GM18526 (cell line): Measurements from ENCODE around the gene TMEM178B.

ENCODE experiments used
- POLR2A ChIP-seq: IDR thresholded peaks from 3 replicates; pipeline ENCODE4 v1.6.1; 2011; ENCODE audit not compliant: insufficient read length; ENCODE audit errors: extremely low read depth

TMEM178B gene

DNA sequence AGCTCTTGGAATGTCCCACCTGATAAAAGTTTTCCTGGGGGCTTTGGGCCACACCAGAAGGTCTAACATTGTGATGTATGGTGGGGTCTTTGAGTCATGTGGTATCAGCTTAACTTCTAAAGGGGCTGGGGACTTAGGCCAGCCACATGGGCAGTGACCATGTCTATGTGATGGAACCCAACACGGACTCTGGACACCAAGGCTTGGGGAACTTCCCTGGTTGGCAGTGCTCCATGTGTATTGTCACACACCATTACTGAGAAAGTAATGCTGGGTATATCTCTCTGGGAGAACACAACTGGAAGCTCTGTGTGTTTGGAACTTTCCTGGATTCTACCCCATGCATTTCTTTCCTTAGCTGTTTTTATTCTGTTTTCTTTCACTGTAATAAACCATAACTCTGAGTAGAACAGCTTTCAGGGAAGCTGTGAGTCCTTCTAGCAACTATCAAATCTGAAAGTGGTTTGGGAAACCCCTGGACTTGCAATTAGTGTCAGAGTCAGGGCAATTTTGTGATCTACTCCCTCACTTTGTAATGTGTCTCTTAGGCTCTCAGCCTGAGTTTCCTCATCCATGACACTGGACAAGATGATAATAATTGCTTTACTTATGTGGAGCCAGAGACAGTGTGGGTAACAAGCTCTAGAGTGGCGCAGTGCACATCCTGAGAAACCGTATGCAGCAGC lies 448.9 kb downstream of the TMEM178B start:
- TF ChIP-seq POLR2A, result no peak

DNA sequence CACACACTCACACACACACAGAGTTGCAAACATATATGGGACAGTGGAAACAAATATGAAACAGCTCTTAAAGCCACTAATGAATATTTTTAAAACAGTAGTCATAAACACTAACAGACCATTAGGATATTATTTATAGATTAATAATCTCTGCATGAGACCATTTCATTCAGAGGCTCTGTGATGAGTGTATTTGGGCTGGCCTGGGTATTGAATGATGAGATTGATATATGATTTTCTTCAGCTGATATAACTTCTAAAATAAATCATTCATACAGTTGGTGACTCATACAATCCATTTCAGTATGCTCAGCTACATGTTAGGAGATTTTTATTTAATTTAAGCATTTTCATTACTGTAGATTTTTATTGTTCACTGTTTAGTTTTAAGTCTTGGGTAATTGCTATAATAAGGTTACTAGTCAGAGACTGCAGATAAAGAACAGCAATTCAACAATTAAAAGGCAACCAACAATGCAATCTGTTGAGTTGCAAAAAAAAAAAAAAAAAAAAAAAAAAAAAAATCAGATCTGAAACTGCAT lies 452.2 kb downstream of the TMEM178B start:
- no peak for TF ChIP-seq POLR2A

DNA sequence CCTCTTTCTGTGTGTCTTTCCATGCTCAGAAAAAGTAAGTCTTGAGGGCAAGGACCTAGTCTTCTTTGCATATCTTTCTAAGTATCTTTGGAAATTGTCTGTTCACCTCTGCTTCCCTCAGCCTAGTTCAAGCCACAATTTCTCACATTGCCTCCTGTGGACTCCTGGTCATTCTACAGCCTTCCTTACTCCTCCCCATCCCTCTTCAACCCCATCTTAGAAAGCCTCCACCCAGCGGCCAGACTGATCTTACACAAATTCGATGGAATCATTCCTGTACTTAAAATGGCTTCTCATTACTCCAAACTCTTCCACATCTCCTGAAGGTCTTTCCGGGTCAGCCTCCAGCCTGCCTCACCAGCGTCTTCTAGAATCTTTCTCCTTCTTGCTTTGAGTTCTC lies 453.2 kb downstream of the TMEM178B start:
- no peak for TF ChIP-seq POLR2A

DNA sequence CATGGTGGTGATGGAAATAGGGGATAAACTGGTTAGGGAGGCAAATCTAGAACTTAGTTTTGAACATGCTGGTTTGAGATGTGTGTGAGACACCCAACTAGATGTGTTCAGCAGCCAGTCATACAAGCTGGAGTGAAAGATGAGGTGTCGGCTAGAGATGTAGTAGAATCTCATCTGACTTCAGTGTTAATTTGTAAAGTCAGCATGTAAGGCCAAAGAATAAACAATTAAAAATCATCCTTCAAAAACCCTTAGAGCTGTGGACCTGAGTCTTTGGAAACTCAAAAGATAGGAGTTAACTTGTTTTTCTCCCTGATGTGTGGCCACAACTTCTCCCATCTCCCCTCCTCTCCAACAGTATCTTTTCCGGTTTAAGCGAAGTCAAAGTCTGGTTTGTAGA lies 454.5 kb downstream of the TMEM178B start:
- TF ChIP-seq POLR2A, result no peak
